ENCODE measurements around the gene GPR137B.

- TF ChIP-seq CTCF (IDR thresholded peaks at IDR 0.05; ENCODE audit: poor library complexity, severe bottlenecking) (no peak), RAD21 (conservative IDR thresholded peaks at IDR 0.05) (no peak), POLR2AphosphoS5 (IDR thresholded peaks at IDR 0.05) (no peak), SMC3 (conservative IDR thresholded peaks at IDR 0.05; ENCODE audit: poor library complexity) (no peak), TAF1 (IDR thresholded peaks at IDR 0.05; ENCODE audit: low read depth) (no peak), EP300 (conservative IDR thresholded peaks at IDR 0.05; ENCODE audit: poor library complexity, severe bottlenecking) (no peak), EZH2 (IDR thresholded peaks at IDR 0.05; ENCODE audit: borderline replicate concordance, insufficient read depth, low read length, poor library complexity, severe bottlenecking) (no peak)
- TF ChIP-seq, protein P1, sequence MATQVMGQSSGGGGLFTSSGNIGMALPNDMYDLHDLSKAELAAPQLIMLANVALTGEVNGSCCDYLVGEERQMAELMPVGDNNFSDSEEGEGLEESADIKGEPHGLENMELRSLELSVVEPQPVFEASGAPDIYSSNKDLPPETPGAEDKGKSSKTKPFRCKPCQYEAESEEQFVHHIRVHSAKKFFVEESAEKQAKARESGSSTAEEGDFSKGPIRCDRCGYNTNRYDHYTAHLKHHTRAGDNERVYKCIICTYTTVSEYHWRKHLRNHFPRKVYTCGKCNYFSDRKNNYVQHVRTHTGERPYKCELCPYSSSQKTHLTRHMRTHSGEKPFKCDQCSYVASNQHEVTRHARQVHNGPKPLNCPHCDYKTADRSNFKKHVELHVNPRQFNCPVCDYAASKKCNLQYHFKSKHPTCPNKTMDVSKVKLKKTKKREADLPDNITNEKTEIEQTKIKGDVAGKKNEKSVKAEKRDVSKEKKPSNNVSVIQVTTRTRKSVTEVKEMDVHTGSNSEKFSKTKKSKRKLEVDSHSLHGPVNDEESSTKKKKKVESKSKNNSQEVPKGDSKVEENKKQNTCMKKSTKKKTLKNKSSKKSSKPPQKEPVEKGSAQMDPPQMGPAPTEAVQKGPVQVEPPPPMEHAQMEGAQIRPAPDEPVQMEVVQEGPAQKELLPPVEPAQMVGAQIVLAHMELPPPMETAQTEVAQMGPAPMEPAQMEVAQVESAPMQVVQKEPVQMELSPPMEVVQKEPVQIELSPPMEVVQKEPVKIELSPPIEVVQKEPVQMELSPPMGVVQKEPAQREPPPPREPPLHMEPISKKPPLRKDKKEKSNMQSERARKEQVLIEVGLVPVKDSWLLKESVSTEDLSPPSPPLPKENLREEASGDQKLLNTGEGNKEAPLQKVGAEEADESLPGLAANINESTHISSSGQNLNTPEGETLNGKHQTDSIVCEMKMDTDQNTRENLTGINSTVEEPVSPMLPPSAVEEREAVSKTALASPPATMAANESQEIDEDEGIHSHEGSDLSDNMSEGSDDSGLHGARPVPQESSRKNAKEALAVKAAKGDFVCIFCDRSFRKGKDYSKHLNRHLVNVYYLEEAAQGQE (IDR thresholded peaks at IDR 0.05; ENCODE audit: borderline replicate concordance): no peak
Observed at GRCh38 chr1:236132420-236133046, 9.8 kb upstream of the GPR137B start.
